Omental fat pad (tissue), 4 donors: Measurements from ENCODE around the gene TKT. TPM values are rescaled to one million over a fixed set of nuclear protein-coding genes. Genes with fewer than 3 reads are reported as not detected.

Experiments used
- ATAC-seq: fragments of 150-250 bp; one replicate; pipeline ENCODE4 v1.9.1; 2016; ENCODE audit warnings: mild to moderate bottlenecking, moderate library complexity; ENCODE audit not compliant: low FRiP score
- DNase-seq: peaks from one replicate; pipeline ENCODE4 v3.0.0-alpha.2; 2019; ENCODE audit warnings: low spot score
- CTCF ChIP-seq, 3 donors: fragments of 450-650 bp; IDR thresholded peaks; one replicate each; pipeline ENCODE4 v1.5.1; 2016 to 2017; ENCODE audit warnings: antibody characterized with exemption in 3 of 3, mild to moderate bottlenecking in 3 of 3, moderate library complexity in 2 of 3
- total RNA-seq, 4 donors: library from RNA; depleted of rRNA; stranded (reverse); fragments of >200 nt; gene quantifications; one replicate each; pipeline ENCODE4 v1.1.0, GENCODE V29; 2016

The TKT gene
- total RNA-seq, 4 donors from 2014 or later = 187 to 325 (median 254) TPM

DNA sequence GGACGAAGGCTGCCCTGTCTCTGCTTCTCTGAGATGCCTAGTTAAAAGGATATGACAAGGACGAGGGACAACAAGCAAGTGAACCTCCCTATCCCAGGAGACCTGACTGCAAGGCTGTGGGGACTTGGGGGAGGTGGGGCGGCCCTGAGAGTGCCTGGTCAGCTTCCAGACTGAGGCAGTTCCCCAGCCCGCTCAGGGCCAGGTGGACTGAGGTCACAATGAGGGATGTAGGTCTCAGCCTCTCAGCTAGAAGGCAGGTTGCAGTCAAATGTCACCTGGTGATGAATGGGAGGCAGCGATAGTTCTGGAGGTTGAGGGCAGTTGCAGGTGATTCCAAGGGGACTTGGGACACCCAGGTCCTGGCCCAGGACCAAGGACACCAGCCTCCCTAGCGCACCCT lies 30.6 kb downstream of the TKT start:
- ATAC-seq (no peak), DNase-seq (no peak)

DNA sequence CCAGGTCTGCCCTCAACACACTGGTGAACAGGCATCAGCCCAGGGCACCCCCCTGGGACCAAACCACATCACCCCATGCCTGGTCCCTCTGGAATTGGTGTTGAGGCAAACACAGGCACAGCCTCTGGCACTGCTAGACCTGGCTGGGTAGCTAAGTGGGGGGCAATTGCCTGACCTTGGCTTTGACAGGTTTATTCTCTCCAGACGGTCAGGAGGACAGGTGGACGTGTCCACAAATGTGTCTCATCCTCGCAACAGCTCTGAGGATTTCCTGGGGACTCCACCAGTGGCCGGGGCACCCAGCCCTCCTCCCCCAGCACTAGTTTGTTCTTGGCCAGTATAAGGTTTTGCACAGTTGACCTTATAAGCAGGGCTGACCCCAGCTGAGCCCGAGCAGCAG lies 31.3 kb downstream of the TKT start:
- no peak for TF ChIP-seq CTCF (IDR thresholded peaks at IDR 0.05)

More for the DNA sequence above, 30.6 kb downstream of the TKT start:
- TF ChIP-seq CTCF (IDR thresholded peaks at IDR 0.05) = no peak

DNA sequence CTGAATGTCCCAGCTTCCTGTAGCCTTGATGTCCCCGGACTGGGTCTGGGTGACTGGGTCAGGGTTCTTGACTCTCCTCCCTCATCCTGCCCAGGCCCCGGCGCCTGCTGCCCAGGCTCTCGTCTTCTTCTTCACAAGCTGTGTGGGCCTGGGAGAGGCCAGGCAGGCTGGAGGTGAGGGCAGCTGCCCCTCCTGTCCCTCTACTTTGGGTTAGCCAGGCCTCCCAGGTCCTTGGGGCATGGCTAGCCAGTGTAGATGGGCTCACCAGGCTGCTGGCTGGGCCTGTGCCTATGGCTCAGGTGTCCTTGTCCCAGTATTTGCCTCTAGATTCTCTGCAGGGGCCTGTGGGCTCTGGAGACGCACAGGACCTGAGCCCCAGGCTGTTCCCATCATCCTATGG lies 31.8 kb downstream of the TKT start:
- DNase-seq (no peak), ATAC-seq (no peak)
- no peak for TF ChIP-seq CTCF (IDR thresholded peaks at IDR 0.05)

More for the DNA sequence above, 31.3 kb downstream of the TKT start:
- ATAC-seq (no peak), DNase-seq (no peak)

DNA sequence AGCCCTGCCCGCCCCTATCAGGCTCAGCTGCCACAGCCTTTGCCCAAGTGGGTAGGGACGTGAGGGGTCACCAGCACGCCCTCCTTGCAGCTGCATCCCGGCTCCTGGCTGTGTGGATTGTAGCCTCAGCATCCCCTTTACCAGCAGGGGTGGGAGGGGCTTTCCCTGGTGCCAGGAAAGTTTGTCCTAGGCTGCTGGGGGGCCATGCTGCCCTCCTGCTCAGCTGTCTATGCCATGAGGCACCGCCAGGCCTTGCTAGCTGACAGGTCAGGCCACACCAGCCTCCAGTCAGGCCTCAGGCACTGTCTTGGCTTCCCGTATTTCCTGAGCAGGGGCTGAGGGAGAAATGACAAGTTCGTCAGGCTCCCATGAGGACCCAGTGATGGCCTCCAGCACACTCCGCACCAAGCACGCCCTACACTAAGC lies 32.3 kb downstream of the TKT start:
- TF ChIP-seq CTCF (IDR thresholded peaks at IDR 0.05) = no peak
- ATAC-seq (no peak), DNase-seq (no peak)

DNA sequence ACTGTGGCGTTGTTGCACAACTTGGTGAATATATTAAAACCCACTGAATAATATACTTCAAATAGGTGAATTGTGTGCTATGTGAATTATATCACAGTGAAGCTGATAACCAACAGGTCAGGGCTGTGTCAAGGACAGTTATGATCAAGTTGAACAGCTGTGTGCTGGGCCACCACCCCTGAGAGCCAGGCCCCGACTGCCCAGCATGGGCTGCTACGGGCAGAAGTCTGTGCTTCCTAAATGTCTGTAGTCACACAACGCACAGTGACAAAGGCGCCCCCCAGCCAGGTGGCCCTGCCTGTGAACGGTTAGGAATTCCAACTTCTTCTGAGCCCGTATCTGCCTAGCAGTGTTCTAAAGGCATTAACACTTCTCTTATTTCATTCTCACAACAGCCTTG lies 32.8 kb downstream of the TKT start:
- TF ChIP-seq CTCF (IDR thresholded peaks at IDR 0.05) = no peak
- no peak for ATAC-seq
- no peak for DNase-seq

DNA sequence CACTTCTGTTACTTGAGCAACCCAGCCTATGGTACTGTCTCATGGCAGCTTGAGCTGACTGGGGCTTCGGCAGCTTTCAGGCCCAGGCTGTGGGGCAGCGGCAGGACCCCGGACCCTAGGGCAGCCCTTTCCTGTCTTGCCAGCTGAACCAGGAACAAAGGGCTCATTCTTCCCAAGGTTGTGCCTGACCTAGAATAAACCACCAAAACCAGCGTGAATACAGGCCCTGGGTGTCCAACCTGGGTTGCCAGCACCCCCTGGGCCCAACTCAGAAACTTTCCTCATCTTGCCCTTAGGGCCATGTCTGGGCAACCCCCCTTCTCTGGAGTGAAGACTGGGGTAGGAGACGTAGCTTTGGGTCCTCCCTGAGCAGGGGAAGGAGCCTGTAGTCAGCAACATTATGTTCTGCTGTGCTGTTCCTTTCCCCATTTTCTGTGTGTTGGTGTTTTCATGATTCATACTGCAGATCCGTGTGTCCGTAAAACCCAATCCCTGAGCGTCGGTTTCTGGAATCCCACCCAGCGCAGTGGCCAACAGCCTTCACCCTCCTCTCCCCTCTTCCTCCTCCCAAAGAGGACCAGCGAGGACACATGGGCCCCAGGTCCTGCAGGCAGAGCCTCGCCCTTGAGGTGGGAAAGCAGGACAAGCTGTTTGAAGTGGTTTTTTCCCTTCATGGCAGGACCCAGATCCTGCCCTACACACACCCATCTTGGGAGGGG lies 33.5 kb downstream of the TKT start:
- ATAC-seq (no peak), DNase-seq (no peak)
- TF ChIP-seq CTCF (IDR thresholded peaks at IDR 0.05) = no peak

- DNase-seq = no peak
- no peak for ATAC-seq
- TF ChIP-seq CTCF (IDR thresholded peaks at IDR 0.05) = no peak
Measured at GRCh38 chr3:53221827-53222182, 34.0 kb downstream of the TKT start.
